CD4-positive, alpha-beta T cell treated with Interleukin-6 for 4 hours (primary cell): Measurements from ENCODE around the gene GGT7.
A peak's percentile ranks its signal among the peaks of the same experiment; 100 is the strongest.
"Not testable (repeated sequence)": the region's sequence is repeated elsewhere in the genome, so short reads cannot be mapped to it uniquely, and the experiment has no call there.

ENCODE experiments used
- DNase-seq: peaks from one replicate; pipeline ENCODE4 v3.0.0-alpha.2; 2020; ENCODE audit warnings: mixed read lengths

Gene GGT7

GRCh38 chr20:34872622-34873224 lies at the start of gene GGT7:
Gene GGT7 (minus strand): TSS chr20:34872856. CDS start chr20:34872815, 41 bp downstream.
- DNase-seq = peak; percentile 92

GRCh38 chr20:34921436-34921835 lies 48.8 kb upstream of the GGT7 start:
- DNase-seq = no peak

- DNase-seq = no peak
Observed at GRCh38 chr20:34920055-34920454, 47.4 kb upstream of the GGT7 start.

- no peak for DNase-seq
Observed at GRCh38 chr20:34916774-34917354, 44.2 kb upstream of the GGT7 start.

GRCh38 chr20:34915749-34916455 lies 43.2 kb upstream of the GGT7 start:
- no peak for DNase-seq

DNA sequence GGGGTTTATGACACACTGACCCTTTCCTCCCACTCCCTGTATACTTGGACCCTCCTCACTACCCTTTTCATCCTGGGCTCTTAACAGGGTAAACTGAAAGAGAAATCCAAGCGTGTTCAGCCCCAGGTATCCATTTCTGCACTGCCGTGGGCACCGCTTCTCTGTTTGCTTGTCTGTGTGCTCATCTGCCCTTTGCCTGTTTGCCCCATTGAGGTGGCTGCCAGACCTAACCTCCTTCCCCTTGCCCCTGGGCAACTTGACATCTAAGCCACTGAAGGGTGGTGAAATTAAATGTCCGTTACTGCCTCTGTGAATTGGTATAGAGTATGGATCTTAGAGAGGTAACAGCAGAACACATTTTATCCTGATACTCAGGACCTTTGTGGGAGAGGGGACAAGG lies 42.5 kb upstream of the GGT7 start:
- DNase-seq = no peak

DNA sequence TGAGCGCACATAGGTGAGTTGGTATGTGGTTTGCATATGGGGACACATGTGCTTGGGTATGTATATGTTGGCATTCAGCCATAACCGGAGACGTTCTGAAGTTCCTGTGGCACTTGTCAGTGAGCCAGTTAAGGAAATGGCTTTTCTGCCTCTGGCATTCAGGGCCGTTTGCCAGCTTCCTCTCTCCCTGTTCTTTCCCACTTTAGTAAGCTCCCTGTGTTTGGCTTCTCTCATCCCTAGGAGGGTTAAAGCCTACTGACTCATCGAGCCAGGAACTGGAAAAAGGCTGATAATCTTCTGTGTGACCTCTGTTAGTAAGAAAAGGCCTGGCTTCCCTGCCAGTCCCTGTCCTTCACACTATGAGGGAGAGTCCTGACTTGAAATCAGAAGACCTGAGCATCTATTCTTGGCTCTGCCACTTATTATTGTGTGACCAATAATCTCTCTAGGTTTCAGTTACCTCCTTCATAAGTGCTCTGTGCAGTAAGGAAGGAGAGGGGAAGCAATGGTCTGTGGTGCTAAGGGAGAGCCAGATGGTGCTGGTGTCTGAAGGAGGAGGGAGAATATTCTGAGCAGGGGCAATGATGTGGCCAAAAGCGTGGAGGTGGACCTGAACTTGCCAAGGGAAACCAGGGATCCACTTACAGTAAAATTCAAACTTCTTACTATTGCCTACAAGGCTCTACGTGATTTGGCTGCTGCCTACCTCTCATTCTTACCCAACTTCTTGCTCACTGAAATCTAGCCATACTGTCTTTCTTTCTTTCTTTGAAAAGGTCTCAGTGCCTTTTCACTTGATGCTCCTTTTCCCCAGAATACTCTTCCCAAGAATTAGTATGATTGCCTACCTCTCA lies 35.2 kb upstream of the GGT7 start:
- peak; percentile 9 for DNase-seq

DNA sequence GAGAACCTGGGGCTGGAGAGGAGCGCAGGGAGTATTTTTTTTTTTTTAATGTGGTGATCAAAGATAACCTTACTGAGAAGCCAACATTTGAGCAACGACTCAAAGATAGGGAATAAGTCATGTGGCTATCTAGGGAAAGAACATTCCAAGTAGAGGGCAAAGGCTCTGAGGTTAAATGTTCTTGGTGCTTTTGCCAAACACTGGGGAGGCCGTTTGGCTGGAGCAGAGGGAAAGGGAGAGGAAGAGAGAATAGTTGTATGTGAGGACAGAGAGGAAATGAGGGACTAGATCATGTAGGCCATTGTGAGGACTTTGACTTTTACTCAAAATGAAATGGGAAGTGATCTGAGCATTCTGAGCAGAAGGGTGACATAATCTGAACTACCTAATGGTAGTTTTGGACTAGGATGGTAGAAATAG lies 31.6 kb upstream of the GGT7 start:
- DNase-seq = no peak

DNA sequence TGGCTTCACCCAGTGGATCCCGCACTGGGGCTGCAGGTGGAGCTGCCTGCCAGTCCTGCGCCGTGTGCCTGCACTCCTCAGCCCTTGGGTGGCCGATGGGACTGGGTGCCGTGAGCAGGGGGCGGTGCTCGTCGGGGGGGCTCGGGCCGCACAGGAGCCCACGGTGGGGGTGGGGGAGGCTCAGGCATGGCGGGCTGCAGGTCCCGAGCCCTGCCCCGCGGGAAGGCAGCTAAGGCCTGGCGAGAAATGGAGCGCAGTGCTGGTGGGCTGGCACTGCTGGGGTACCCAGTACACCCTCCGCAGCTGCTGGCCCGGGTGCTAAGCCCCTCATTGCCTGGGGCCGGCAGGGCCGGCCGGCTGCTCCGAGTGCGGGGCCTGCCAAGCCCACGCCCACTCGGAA lies 26.1 kb upstream of the GGT7 start:
- DNase-seq = not testable (repeated sequence)

- DNase-seq = not testable (repeated sequence)
Observed at GRCh38 chr20:34898129-34898528, 25.5 kb upstream of the GGT7 start.

- no peak for DNase-seq
Observed at GRCh38 chr20:34896086-34896621, 23.5 kb upstream of the GGT7 start.

DNA sequence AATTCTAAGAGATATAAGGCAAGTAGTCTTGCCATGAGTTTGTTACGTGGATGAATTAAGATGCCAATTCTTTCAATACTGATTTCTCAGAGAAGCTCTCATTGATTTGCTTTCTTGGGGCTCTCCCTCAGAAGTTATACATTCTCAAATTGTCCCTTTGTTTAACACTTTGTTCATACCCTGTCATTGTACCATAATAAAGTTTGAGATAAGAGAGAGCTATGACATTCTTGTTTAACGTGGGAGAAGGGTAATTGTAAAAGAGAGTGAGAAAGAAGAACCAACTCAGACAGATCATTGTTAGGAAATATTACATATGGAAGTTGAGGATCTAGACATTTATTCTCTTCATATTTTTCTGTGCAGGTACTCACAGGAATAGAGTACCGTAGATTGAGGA lies 22.8 kb upstream of the GGT7 start:
- DNase-seq = no peak

- no peak for DNase-seq
Observed at GRCh38 chr20:34894723-34895122, 22.1 kb upstream of the GGT7 start.

DNA sequence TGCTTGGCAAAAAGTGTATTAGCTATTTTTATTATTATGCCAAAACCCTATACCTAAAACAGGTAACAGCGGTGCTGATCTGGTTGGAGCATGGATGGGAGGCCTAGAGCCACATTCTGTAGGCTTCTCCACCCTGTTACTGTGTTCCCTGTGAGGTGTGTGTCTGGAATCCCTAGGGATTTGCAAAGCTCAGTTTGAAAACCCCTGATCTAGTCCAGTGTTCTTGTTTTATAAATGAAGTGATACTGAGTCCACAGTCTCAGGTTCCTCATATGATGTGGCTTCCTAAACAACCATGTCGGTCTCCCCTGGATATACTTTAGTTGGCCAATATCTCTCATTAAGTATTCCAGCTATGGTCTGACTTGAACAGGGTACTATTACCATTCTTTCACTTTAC lies 20.0 kb upstream of the GGT7 start:
- DNase-seq = no peak

DNA sequence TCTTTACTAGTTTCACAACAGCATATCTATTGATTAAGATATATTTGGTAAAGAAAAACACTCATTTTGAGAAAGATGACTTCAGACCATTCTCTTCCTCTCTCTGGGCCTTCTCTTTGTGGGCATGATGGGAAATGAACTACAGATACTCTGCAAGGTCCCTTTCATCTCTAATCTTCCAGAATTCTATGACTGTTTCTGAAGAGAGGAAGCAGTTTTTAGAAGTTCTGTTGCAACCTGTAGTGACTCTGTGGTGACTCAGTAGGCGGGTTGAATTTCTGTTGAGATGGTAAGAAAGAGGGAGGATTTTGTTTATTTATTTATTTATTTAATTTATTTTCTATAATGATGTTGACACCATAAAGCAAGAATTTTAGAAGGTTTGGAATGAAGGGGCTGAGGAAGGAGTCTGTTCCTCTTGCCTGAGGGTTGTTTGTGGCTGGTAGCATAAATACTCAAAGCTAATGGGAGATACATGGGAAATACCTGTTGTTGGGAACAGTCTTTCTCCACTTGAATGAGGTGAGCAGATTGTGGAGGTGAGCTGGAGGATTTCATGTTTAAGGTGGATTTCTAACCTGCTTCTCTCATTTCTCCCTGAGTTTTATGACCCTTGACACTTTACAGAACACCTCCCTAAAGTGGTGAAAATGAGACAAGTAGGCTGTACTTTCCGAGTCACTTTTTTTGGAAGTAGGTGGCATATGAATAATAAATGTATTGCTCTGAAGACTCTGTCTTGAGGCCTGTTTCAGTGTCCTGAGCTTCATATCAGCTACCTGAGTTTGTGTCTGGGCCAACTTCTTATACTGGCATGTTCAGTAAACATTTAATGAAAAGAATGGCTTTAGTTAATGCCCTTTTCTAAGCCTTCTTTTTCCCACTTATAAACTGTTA lies 18.8 kb upstream of the GGT7 start:
- DNase-seq = peak; percentile 51

DNA sequence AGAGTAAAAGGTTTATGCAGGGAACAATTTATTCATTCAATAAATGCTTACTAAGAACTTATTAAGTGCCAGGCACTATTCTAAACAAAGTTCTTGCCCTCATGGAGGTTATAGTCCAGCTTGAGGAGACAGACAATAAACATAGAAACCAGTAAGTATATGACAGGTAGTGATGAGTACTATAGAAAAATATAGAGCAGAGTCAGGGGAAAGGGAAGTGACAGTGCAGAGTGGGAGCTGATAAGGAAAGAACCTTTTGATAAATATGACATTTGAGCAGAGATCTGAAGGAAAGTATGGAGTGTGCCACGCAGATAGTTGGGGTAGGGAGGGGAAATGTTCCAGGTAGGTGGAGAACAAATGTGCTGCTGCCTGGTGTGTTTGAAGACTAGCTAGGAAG lies 15.8 kb upstream of the GGT7 start:
- DNase-seq = no peak

- DNase-seq = no peak
Observed at GRCh38 chr20:34887023-34887422, 14.4 kb upstream of the GGT7 start.

GRCh38 chr20:34886122-34886521 lies 13.5 kb upstream of the GGT7 start:
- DNase-seq = no peak

DNA sequence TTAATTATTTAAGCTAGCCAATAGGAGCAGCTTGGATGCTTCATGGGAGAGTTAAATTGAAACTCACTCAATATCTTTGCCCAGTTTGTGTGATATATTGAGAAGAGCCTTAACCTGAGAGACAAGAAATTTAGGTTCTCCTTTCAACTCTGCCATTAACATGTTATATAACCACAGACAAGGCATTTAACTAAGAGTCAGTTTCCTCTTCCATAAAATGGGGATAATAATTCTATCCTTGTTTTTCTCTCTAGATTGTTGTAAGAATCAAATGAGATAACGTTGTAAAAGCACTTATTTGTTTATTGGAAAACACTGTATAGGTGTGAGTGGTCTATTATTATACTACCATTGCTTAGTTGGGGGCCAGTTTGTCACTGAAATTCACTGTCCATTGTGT lies 11.6 kb upstream of the GGT7 start:
- DNase-seq = no peak

- DNase-seq = no peak
Observed at GRCh38 chr20:34883809-34884208, 11.2 kb upstream of the GGT7 start.

DNA sequence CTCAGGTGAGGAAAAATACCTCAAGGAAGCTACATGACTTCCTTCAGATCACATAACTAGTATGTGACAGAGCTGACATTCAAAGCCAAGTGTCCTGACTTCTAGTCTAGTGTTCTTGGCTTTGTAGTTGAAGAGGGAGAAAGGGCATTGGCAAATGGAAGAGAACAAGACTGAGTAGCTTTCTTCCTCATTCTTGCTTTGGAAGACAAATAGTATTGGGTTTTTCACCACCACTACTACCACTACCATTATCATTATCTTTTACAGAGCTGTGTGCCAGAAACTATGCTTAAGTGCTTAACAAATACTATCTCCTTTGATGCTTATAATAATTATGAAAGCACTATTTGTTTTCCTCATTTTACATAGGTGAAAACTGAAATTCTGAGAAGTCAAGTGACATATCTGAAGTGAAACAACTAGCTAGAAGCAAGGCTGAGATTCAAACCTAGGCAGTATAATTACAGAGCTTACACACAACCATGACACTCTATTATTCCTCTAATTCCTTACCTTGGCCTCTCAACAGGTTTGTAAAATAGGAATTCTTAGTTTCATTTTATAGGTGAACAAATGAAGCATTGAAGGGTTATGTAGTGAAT lies 10.5 kb upstream of the GGT7 start:
- no peak for DNase-seq

- no peak for DNase-seq
Observed at GRCh38 chr20:34881689-34882088, 9.0 kb upstream of the GGT7 start.
